ENCODE measurements around the gene P3R3URF.

The P3R3URF gene

DNA sequence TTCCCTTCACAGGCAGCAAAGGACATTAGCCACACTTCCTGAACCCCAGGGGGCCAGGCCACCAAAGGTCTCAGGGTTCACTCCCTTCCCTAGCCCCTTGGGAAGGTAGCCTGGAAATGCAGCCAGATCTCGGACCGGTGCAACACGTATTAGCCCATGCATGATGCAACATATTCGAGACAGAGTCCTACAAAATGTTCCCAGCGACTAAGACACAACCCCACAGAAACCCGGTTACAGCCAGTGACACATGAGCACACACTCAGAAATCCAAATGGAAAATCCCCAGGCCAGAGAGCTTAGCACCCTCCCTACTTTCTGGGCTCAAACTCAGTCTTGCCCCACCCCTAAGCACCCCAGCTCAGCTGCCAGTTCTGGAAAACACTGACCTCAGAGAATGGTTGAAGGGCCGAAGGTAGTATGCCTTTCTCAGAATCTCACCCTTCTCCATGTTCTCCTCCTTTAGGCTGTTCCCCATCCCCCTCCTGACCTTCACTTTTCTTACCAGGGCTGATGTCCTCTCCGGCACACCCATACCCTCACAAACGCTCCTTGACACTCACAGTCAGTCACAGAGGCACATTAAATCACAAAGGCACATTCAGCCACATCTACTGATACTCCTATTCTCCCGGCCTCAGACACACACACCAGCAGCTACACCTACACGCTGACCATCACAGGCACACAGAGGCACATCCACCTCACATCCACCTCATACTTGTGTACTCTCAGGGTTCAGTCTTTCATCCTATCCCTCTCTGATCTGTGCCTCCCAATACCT lies 1.6 kb downstream of the P3R3URF start, which contains the start of gene TSPAN1:
Gene TSPAN1 (plus strand): TSS at position 640 of the 784 bp plus-strand sequence. CDS start 6,021 bp downstream, outside the sequence.
- FAIRE-seq = no peak

DNA sequence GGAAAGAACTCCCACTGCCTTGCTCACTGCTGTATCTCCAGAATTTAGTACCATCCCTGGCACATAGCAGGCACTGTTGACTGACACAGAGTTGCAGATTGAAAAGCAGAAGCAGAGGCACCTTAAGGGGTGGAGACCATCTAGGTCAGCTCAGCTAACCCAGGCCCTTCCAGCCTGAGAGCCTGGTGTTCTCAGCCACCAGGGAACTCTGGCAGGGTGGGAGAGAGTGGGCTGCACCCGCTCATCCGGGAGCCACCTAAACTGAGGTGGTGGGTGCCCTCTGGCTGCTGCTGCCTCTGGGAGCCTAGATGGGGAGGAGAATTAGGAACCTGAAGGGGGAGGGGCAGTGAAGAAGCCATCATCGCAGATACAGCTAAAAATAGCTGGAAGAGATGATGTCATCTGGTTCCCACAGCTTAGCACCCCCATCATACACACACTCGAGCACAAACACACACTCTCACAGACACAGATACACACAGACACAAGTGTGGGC lies 2.9 kb downstream of the P3R3URF start:
- FAIRE-seq (no peak), DNase-seq (ENCODE audit: insufficient read length, low spot score) (no peak)

More for the DNA sequence above, 1.6 kb downstream of the P3R3URF start, which contains the start of gene TSPAN1:
- DNase-seq (ENCODE audit: insufficient read length, low spot score) = no peak

DNA sequence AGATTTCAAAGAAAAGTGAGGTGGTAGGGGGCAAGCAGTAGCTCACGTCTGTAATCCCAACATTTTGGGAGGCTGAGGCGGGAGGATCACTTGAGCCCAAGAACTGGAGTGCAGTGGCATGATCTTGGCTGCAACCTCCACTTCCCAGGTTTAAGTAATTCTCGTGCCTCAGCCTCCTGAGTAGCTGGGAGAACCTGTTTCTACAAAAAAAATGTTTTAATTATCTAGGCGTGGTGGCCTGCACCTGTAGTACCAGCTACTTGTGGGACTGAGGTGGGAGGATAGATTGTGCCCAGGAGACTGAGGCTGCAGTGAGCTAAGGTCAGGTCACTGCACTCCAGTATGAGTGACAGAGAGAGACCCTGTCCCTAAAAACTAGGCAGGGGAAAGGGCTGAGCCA lies 4.0 kb downstream of the P3R3URF start:
- FAIRE-seq (no peak), DNase-seq (ENCODE audit: insufficient read length, low spot score) (no peak)

DNA sequence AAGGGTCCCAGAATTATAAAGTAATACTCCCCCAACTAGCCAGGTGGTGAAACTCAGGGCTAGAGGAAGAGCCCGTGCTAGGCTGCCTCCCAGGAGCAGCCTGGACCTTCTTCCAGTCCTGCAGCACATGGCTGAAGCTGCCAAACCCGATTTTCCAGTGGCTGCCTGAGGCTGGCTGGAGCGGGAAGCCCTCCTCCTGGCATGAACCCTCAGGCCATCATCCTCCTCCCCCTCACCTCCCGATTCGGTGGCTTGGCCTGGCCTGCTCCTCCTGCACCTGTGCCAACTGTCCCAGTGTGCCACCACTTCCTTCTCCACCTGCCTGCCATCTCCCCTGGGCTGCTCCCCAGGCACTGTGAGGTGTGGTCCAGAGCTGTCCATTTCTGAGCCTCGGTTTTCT lies 4.4 kb downstream of the P3R3URF start:
- FAIRE-seq (no peak), DNase-seq (ENCODE audit: insufficient read length, low spot score) (no peak)

DNA sequence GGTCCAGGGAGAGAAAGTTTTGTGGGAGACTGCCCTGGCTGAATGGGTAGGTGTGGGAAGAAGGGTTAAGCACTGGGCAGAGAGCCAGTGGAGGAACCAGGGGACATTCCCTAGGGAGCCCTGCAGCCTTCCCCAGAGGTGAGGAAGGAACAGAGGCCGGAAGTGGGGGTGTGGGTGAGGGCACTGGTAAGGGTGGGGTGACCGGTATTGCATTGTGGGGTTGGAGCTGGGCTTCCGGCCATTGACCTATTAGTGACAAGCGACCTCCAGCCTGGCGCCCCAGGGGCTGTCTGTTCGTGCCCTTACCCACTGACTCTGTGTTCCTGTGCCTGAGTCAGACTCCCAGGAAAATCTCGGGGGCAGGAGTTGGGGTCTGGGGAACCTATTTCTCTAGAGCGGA lies 4.9 kb downstream of the P3R3URF start:
- FAIRE-seq (no peak), DNase-seq (ENCODE audit: insufficient read length, low spot score) (no peak)

DNA sequence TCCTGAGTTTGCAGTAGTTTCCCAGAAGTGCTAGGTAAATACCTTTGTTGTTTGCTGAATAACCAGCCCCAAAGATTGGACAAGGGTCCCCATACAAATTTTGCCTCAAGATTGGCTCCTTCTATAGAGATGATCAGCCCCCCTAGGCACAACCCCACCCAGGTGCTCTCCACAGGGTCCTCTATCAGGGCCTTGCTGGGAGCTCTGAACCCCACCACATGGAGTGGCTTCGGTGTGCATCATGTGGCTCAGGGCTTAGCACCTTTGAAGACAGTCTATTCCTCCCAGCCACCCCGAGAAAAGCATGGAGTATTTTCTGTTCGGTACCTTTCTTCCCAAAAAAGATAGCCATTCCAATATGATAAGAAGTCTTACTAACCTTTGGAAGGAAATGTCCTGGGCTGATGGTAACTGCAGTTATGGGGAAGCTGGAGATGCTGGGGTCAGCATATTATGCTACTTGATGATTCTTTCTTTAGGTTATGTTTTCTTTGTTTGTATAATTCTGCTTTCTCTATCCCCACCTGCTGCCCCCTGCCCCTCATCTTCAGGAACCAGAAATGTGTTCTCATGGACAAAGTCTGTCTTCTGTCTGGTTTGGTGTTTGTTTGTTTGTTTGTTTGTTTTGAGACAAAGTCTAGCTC lies 6.4 kb downstream of the P3R3URF start:
- no peak for FAIRE-seq

DNA sequence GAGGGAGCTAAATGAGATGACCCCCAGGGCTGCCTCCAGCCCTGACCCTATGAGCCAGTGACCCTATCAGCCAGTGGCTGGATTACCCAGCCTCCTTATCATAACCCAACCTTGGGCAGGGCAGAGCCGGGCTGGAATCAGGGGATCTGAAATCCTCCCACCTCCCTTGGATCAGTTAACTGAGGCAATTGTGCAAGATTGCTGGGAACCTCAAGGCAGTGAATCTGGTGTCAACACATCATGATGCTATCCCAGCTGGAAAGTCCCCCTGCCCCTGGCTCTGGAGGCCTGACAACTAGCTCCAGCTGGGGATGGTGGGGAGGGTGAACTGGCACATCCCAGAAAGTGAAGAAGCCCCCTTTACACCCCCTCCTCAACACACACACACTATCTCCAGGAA lies 7.8 kb downstream of the P3R3URF start:
- FAIRE-seq (no peak), DNase-seq (ENCODE audit: insufficient read length, low spot score) (no peak)

More for the DNA sequence above, 6.4 kb downstream of the P3R3URF start:
- no peak for DNase-seq (ENCODE audit: insufficient read length, low spot score)

DNA sequence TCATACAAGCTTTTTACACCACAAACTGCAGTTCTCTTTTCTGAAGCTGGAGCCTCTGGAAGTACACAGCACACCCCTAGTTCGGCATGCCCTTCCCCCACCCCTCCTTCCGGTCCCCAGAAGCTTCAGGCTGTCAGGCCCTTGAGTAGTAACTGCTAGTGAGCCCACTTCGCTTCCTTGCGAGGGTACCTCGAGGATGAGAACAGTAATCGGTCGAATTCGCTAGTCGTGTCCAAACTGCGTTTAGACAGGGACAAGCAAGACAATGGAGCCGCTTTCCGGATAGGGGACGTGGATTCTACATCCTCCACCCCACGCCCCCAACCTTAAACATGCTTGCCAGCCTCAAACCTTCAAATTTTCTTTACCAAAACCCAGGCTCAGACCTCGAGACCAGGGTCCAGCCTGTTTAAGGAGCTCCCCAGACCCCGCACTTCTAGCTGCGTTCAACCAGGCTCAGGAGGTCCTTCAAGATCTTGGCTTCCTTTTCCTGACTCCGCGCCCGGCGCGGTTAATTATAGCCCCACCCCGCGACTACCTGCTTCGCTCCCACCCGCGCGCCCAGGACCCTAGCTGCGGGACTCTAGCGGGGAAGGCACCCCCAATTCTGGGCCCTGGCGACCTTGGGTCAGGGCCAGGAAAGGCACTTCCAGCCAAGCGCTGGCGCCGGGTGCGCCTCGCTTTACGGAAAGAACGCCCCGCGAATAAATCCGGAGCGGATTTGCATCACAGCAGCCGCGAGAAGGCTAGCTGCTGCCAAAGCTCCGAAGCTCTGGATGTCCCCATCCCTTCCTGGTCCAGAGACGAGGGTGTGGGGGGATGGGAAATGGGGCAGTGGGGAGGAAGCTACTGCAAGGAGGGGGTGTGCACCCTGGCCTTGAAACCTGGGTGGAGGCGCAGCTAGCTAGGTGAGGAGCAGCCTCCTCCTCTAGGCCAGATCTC lies 9.5 kb downstream of the P3R3URF start:
- DNase-seq (ENCODE audit: insufficient read length, low spot score) (no peak), FAIRE-seq (no peak)

DNA sequence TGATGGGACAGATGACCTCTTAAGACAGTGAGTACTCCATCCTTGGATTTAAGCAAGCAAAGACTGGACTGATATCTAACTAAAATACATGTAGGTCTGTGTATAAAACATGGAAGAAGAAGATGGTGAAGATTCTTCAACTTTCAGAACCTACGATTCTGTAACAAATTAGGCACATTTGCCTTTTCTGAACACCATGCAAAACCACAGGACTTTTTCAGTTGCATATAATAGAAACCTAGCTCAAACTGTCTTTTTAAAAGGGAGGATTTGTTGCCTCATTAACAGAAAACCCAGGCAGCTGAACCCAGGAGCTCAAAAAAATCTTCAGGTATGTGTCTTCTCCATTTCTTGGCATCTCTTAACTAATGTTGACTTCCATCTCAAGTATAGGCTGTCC lies 16.1 kb downstream of the P3R3URF start:
- DNase-seq (ENCODE audit: insufficient read length, low spot score) = no peak
- FAIRE-seq = no peak

DNA sequence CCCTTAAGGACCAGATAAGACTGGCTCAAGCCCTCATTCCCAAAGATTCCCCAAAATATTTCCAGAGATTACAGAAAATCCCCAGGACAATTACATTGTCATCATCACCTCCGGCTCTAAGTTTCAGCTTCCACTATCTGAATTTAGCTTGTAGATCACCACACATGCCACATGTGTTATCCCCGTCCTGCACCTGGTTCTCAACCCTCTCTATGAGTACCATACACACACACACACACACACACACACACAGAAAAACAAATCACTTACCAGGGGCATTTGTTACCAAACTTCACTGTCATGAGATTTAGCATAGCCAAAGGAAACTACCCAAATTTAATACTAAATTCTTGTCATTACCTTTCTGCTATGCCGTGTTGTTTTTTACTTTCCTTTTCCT lies 16.8 kb downstream of the P3R3URF start:
- FAIRE-seq = no peak
- no peak for DNase-seq (ENCODE audit: insufficient read length, low spot score)

DNA sequence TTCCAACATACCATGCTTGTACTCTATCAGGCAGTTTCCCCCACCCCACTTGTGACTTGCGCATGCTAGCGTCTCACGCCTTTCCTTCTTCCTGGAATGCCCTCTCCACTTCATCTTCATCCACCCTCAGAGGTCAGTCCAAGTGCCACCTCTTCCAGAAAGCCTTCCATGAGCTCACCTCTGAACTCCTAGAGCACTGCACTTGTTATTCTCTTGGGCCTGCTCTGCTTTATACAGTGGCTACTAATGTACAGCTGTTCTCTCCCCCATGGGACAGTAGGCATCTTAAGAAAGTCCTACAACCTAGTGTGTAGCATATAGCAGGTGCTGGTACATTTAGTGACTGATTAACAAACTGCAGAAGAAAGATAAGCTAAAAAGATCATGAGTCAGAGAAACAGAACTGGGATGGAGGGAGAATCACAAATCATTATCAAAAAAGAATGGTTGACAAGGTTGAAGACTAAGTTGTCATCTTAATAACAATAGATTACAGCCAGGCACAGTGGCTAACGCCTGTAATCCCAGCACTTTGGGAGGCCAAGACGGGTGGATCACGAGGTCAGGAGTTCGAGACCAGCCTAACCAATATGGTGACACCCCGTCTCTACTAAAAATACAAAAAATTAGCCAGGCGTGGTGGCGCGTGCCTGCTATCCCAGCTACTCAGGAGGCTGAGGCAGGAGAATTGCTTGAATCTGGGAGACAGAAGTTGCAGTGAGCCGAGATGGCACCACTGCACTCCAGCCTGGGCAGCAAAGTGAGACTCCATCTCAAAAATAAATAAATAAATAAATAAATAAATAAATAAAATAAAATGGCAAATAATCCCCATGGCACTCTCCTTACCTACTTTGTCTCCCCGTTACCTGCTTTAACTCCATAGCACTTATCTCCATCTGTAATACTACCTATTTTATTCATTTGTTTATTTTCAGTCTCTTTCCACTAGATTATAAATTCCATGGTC lies 17.7 kb downstream of the P3R3URF start:
- FAIRE-seq (no peak), DNase-seq (ENCODE audit: insufficient read length, low spot score) (no peak)

DNA sequence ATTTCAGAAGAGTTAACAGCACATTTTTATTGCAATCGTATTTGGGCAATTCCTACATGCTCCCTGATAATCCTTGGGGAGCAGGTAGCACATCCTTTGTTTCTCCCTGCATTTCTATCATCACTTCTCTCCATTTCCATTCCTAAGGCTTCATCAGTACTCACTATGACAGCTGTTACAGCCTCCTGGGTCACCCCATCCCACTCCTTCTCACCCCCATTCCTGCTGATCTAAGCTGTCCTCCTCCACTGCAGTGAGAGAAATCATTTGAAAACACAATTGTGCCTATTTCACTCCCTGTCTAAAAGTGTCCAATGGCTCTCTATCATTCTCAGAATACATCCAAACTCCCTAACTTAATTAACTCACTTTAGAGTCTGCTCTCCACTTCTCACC lies 18.4 kb downstream of the P3R3URF start:
- FAIRE-seq (no peak), DNase-seq (ENCODE audit: insufficient read length, low spot score) (no peak)

DNA sequence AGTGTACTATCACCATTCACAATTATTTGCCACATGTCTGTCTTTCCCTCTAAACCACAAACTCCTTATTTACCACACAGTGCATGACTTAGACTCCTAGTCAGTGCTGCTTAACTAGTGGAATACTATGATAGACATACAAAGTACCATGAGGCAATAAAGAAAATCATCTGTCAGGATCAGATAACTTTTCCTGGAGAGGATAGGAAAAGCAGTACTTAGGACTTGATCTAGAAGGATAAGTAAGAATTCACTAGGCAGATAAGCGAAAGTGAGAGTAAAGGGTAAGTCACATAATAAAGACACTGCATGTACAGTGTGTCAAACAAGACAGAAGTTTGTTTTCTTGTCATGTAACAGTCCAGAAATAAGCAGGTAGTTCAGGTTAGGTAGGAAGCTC lies 22.6 kb downstream of the P3R3URF start:
- FAIRE-seq = no peak

DNA sequence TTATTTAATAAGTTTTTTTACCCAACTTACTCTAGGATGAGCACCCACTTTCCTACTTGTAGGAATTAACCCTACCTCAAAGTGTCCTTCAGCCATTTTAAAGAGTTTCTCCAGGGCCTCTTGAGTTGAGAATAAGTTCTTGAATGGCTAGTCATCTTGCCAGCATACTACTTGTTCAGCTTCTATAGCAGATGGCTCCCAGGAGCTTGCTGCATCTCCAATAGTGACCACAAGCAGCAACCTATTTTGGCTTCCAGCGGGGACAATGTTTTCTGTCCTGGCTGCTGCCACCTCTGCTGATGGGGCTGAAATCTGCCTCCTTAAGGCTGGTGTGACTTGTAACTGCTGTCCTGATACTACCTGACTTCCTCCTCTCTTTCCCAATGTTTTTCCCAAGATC lies 23.1 kb downstream of the P3R3URF start:
- DNase-seq (ENCODE audit: insufficient read length, low spot score) = no peak

More for the DNA sequence above, 22.6 kb downstream of the P3R3URF start:
- no peak for DNase-seq (ENCODE audit: insufficient read length, low spot score)

DNA sequence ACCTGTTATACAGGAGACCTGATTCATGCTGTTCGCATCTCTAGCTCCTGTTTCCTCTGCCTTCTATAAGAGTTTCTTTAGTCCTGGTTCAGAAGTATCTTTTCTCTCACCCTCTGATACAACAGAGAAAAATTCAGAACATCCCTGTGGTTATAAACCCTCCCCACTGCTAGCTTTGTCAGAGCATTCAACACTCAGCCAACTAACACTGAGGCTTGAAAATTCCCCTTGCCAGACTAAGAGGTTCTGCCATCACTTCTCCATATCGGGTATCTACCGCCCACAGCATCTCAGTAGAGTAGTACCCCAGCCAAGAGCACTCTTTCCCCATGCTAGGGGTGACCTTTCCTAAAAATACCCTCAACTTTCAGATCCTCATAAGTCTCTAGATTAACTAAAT lies 24.3 kb downstream of the P3R3URF start:
- no peak for FAIRE-seq
- DNase-seq (ENCODE audit: insufficient read length, low spot score) = no peak

More for the DNA sequence above, 23.1 kb downstream of the P3R3URF start:
- FAIRE-seq = no peak

DNA sequence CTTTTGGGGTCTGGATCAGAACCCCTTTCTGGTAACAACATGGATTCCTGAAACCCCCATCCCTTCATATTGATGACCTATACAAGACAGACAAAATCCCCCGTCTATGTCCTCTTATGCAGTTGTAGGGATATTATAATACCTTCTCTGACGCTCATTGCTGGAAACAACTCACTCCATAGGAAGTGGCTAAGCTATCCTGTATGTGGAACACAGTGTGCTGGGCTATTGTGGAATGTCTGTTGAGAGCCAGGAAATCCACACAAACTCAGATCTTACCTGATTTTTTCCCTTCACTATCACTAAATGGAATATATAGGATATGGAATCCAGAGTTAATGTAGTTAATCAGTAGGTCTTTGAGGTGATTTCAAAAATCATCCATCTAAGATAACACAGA lies 26.2 kb downstream of the P3R3URF start:
- DNase-seq (ENCODE audit: insufficient read length, low spot score) (no peak), FAIRE-seq (no peak)

DNA sequence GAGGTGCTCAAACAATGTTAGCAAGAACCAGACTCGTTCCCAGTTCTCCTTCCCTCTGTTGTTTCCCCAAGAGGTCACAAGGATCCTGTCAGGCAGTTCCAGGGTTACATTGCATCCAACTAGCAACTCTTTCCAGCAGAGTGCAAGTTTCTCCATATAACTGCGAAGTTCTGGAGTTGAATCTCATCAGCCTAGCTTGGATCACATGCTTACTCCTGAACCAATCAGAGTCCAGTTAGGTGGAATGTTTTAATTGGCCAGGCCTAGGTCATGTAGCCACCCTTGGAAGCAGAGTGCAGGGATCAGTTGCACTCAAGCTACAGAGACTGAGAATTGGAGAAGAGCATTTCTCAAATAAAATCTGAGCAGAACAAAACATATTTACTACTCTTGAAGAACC lies 28.0 kb downstream of the P3R3URF start:
- no peak for DNase-seq (ENCODE audit: insufficient read length, low spot score)
- no peak for FAIRE-seq

DNA sequence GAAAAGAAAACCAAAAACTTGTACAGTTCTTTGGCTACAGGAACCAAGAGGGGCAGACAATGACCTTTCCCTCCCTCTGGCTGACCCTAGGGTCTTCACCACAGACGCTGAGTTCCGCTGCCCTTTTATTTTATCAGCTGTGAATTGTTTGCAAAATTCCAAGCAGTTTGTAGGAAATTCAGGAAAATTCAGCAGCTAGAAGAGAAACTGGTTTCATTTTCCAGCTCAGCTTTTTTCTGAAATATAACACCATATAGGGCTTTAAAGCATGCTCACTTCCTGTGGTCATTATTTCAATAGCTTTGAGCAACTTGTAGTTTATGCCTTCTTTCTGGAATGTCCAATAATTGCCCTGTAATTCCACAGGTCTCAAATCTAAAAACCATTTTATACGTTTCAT lies 38.4 kb downstream of the P3R3URF start:
- FAIRE-seq = no peak
- no peak for DNase-seq (ENCODE audit: insufficient read length, low spot score)

DNA sequence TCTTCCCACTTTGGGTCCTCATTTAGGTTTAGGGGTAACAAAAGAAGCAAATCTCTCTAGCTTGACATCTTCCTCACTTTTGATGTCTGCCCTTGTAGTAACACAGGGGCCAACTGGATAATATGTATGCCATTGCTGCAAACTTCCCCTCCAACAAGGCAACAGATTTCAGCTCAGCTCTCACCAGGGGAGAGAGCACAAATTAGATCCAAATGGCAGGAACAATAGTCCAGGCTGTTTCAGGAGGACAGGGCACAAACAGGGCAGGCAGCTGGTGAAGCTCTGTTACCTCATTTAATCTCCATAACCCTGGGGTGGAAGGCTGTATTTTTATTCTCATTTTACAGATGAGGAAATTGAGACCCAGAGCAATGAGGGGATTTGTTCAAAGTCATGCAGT lies 39.6 kb downstream of the P3R3URF start:
- FAIRE-seq (no peak), DNase-seq (ENCODE audit: insufficient read length, low spot score) (no peak)

All from HTR-8/SVneo (cell line).